HG03469 (cell line): ENCODE measurements around the gene PRPF38B.

ENCODE experiments used
- ATAC-seq: cut with Tn5 transposase; IDR thresholded peaks from one replicate; pipeline ENCODE4 v1.9.1; 2021; ENCODE audit warnings: mild to moderate bottlenecking, moderate library complexity, moderate number of reproducible peaks; ENCODE audit not compliant: unreplicated experiment

Gene PRPF38B

GRCh38 chr1:108717774-108718316 is 25.7 kb downstream of the PRPF38B start:
- ATAC-seq, result no peak

GRCh38 chr1:108718927-108719655 is 27.0 kb downstream of the PRPF38B start:
- no peak for ATAC-seq

- no peak for ATAC-seq
Measured at GRCh38 chr1:108719656-108720435, 27.7 kb downstream of the PRPF38B start.

- no peak for ATAC-seq
Measured at GRCh38 chr1:108722292-108722691, 30.2 kb downstream of the PRPF38B start.

- ATAC-seq, result no peak
Measured at GRCh38 chr1:108725906-108726305, 33.8 kb downstream of the PRPF38B start.

- ATAC-seq, result no peak
Measured at GRCh38 chr1:108728327-108728923, 36.3 kb downstream of the PRPF38B start.

GRCh38 chr1:108729481-108729880 is 37.4 kb downstream of the PRPF38B start:
- ATAC-seq, result no peak

GRCh38 chr1:108732398-108732797 is 40.3 kb downstream of the PRPF38B start:
- no peak for ATAC-seq

- no peak for ATAC-seq
Measured at GRCh38 chr1:108734171-108734865, 42.2 kb downstream of the PRPF38B start.

- ATAC-seq, result no peak
Measured at GRCh38 chr1:108742253-108742652, 50.1 kb downstream of the PRPF38B start.

GRCh38 chr1:108745980-108746381 is 53.9 kb downstream of the PRPF38B start:
- no peak for ATAC-seq

GRCh38 chr1:108746382-108747170 is 54.5 kb downstream of the PRPF38B start, which contains the start of gene STXBP3:
TSS of gene STXBP3 (plus strand) at chr1:108746674. CDS start at chr1:108746738, 64 bp downstream.
- peak; percentile 78 for ATAC-seq

- ATAC-seq, result no peak
Measured at GRCh38 chr1:108747171-108747850, 55.2 kb downstream of the PRPF38B start.

GRCh38 chr1:108747898-108748297 is 55.8 kb downstream of the PRPF38B start:
- ATAC-seq, result no peak

- no peak for ATAC-seq
Measured at GRCh38 chr1:108749081-108749480, 57.0 kb downstream of the PRPF38B start.

- ATAC-seq, result no peak
Measured at GRCh38 chr1:108750476-108751181, 58.5 kb downstream of the PRPF38B start.
